Kidney (tissue), 14 donors: Measurements from ENCODE around the gene PPP2R2C. TPM values are rescaled to one million over a fixed set of nuclear protein-coding genes. Genes with fewer than 3 reads are reported as not detected.

ENCODE experiments used
- DNase-seq, 5 donors: peaks; one replicate each; pipeline ENCODE4 v3.0.0-alpha.2; 2013 to 2020
- FAIRE-seq: peaks from 2 replicates; lab custom pipeline; 2012; peaks lifted over from hg19 to GRCh38; lab: Jason Lieb, UNC
- H3K27ac ChIP-seq, 2 donors: one replicate each; pipeline ENCODE4 v1.7.0; 2013; ENCODE audit warnings: low read depth in 2 of 2, low read length in 2 of 2, inconsistent platforms in 1 of 2
- H3K27me3 ChIP-seq: one replicate; pipeline ENCODE4 v1.7.1; 2013; ENCODE audit warnings: low read length, inconsistent platforms; ENCODE audit not compliant: control insufficient read depth, insufficient read depth
- H3K36me3 ChIP-seq, 3 donors: one replicate each; pipeline versions ENCODE4 v1.7.0 to v1.7.1; 2013; ENCODE audit warnings: low read length in 3 of 3, control low read depth in 1 of 3, inconsistent platforms in 1 of 3; ENCODE audit not compliant: insufficient read depth in 3 of 3, control insufficient read depth in 2 of 3
- H3K4me1 ChIP-seq, 3 donors: one replicate each; pipeline versions ENCODE4 v1.7.0 to v1.7.1; 2013; ENCODE audit warnings: low read length in 3 of 3, inconsistent platforms in 1 of 3, low read depth in 1 of 3; ENCODE audit not compliant: control insufficient read depth in 2 of 3, insufficient read depth in 2 of 3
- H3K4me3 ChIP-seq, 3 donors: one replicate each; pipeline versions ENCODE4 v1.7.0 to v1.8.1; 2013; ENCODE audit warnings: low read length in 3 of 3, control low read depth in 1 of 3, inconsistent platforms in 1 of 3
- H3K9ac ChIP-seq, 3 donors: one replicate each; pipeline versions ENCODE4 v1.7.0 to v1.7.1; 2013; ENCODE audit warnings: low read length in 3 of 3, control low read depth in 1 of 3, inconsistent platforms in 1 of 3
- H3K9me3 ChIP-seq, 3 donors: one replicate each; pipeline versions ENCODE4 v1.7.0 to v1.7.1; 2013; ENCODE audit warnings: low read length in 3 of 3, control low read depth in 1 of 3, inconsistent platforms in 1 of 3; ENCODE audit not compliant: control insufficient read depth in 2 of 3, insufficient read depth in 1 of 3
- intact Hi-C: fragments of 100-400 bp; cut with DNase I; formaldehyde crosslinking; loops from one replicate; pipeline ENCODE4 v1.11.1; 2022
- polyA plus RNA-seq: library from polyadenylated mRNA; stranded (reverse); fragments of 350-450 nt; fragmentation: Illumina TruSeq; extraction: RNeasy Lipid Tissue Mini Kit (QIAGEN cat#74804); gene quantifications from one replicate; pipeline ENCODE4 v1.2.3, GENCODE V29; 2014; ENCODE audit warnings: low read depth, low replicate concordance; ENCODE audit not compliant: insufficient read depth
- total RNA-seq: library from RNA; stranded (reverse); fragmentation: NEBNext Ultra II Directional; extraction: Animal tissue kit (Norgen Biotek cat#: 25700); gene quantifications from one replicate; pipeline ENCODE4 v1.2.1, GENCODE V29; 2021
- TF ChIP-seq, protein P1 (sequence below): IDR thresholded peaks from 3 replicates; pipeline ENCODE4 v1.5.1; 2012; ENCODE audit warnings: mild to moderate bottlenecking, moderate library complexity, borderline replicate concordance; ENCODE audit not compliant: insufficient read depth; ENCODE audit errors: extremely low read depth
- donor health status: control.
- donor health status: control.
- donor health status: control.
- donor health status: control.
- donor health status: control.
- donor health status: DM: yes; HTN: yes; CAD: no.
- donor health status: Normal renal cell carcinoma (clear cell type).

Gene PPP2R2C
- total and polyA plus RNA-seq, 2 donors from 2014 or later = 0.39 to 0.82 TPM

DNA sequence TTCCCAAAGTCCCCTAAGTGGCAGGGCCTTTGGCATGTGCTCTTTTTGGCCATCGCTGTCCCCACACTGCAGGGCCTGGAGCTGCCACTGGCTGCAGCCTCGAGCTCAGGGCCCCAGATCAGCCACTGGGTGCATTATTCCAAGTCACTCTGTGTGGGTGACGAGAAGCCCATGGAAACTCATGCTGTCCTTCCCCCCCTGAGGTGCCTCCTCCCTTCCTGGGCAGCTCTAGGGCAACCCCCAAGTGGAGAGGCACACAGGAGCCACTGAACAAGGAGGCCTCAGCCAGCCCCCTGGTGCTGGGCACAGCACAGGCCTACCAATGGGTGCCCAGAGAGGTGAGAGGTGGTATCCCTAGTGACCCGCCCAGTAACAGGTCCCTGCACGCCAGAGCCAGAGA is 84.5 kb downstream of the PPP2R2C start:
- intact Hi-C loops = no loop called here
- FAIRE-seq = no peak

DNA sequence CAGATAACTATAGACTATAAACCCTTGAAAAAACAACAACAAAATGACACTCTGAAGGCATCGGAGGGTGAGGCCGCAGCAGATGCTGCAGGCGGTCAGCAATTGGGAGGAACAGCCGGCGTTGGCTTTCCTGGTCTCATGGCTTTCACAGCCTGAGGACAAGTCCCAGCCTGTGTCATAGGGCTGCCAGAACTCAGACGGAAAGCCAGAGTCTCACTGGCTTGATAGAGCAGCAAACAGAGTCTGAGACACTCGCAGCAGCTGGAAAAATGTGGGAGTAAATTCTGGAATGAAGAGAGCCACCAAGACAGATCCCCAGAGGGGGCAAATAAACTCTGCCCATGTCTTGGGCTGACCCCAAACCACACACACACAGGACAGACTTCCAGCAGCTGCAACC is 86.3 kb downstream of the PPP2R2C start:
- Histone ChIP-seq H3K4me3 (no peak overlapping the region), H3K4me1 (no peaks in the 10 kb centered on the region), H3K27me3 (no peaks in the 10 kb centered on the region), H3K36me3 (no peaks in the 10 kb centered on the region), H3K27ac (no peak overlapping the region), H3K9ac (no peak overlapping the region), H3K9me3 (no peaks in the 10 kb centered on the region)
- FAIRE-seq = no peak
- TF ChIP-seq, protein P1, sequence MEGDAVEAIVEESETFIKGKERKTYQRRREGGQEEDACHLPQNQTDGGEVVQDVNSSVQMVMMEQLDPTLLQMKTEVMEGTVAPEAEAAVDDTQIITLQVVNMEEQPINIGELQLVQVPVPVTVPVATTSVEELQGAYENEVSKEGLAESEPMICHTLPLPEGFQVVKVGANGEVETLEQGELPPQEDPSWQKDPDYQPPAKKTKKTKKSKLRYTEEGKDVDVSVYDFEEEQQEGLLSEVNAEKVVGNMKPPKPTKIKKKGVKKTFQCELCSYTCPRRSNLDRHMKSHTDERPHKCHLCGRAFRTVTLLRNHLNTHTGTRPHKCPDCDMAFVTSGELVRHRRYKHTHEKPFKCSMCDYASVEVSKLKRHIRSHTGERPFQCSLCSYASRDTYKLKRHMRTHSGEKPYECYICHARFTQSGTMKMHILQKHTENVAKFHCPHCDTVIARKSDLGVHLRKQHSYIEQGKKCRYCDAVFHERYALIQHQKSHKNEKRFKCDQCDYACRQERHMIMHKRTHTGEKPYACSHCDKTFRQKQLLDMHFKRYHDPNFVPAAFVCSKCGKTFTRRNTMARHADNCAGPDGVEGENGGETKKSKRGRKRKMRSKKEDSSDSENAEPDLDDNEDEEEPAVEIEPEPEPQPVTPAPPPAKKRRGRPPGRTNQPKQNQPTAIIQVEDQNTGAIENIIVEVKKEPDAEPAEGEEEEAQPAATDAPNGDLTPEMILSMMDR = no peak
- peak in 4 of 5 donors; percentile 39 to 88 (median 59) for DNase-seq
- intact Hi-C loops = no loop called here

More for the DNA sequence above, 84.5 kb downstream of the PPP2R2C start:
- Histone ChIP-seq H3K36me3 (no peaks in the 10 kb centered on the region), H3K27me3 (no peaks in the 10 kb centered on the region), H3K4me1 (no peaks in the 10 kb centered on the region), H3K27ac (no peak overlapping the region), H3K9me3 (no peaks in the 10 kb centered on the region), H3K4me3 (no peak overlapping the region), H3K9ac (no peak overlapping the region)
- TF ChIP-seq, protein P1 = no peak
- peak in 1 of 5 donors; percentile 41 for DNase-seq

GRCh38 chr4:6385288-6385687 is 87.1 kb downstream of the PPP2R2C start:
- FAIRE-seq (no peak), DNase-seq (no peak)

More at GRCh38 chr4:6385288-6385687, 87.1 kb downstream of the PPP2R2C start:
- no peak overlapping the region for H3K9ac ChIP-seq
- no peak overlapping the region for H3K4me3 ChIP-seq
- H3K27ac ChIP-seq = no peak overlapping the region
- no peaks in the 10 kb centered on the region for H3K4me1 ChIP-seq
- TF ChIP-seq, protein P1 = no peak
- no peaks in the 10 kb centered on the region for H3K27me3 ChIP-seq
- H3K9me3 ChIP-seq = no peaks in the 10 kb centered on the region
- intact Hi-C loops = no loop called here
- H3K36me3 ChIP-seq = no peaks in the 10 kb centered on the region
